Right renal pelvis (tissue), 4 donors: ENCODE results near the gene SERP2. TPM values are rescaled to one million over a fixed set of nuclear protein-coding genes. Genes with fewer than 3 reads are reported as not detected.

Experiments used
- DNase-seq, 4 donors: peaks; one replicate each; pipeline ENCODE4 v3.0.0-alpha.2; 2013; ENCODE audit warnings: low read depth in 4 of 4, low spot score in 3 of 4, missing footprints in 1 of 4
- polyA plus RNA-seq, 4 donors: library from polyadenylated mRNA; unstranded; fragments of 120-200 nt; gene quantifications; one replicate each; pipeline ENCODE4 v1.2.1, GENCODE V29; 2013; ENCODE audit not compliant: insufficient read length in 4 of 4

The SERP2 gene
- polyA plus RNA-seq, 4 donors, result 9.9 to 10.5 (median 10.2) TPM

DNA sequence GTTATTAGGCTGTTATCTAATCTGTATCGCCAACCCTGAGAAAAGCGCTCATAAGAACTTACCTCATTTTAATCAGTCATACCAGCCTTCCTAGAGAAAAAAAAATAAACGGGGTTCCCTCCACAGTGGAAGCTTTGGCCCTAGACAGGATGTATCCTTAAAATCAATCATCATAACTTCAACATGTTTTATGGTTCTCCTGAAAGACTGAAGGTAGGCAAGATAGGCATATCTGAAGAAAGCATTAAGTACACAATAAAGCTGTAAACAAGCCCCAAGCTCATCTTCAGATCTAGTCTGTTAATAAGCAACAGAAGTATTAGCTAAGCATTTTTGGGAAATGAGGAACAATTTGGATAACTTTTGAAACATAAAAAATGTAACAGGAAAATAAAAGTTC, 18.7 kb upstream of the SERP2 start:
- no peak for DNase-seq

DNA sequence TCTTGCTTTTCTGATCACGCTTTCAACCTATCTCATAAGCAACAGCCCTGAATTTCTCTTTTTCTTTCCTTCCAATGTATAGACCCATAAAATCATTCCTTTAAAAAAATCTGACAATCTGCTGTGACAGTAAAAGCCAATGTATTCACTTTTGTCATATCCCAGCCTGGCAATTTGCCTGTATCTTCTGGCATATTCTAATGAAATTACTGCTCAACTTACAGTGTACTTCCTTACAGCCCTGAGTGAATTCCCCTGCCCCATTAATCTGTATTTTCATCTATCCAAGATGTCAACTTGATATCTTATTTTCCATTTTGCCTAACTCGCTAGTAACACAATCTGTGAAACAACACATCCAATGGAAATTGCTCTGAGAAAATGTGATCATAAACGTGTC, 18.0 kb upstream of the SERP2 start:
- no peak for DNase-seq

DNA sequence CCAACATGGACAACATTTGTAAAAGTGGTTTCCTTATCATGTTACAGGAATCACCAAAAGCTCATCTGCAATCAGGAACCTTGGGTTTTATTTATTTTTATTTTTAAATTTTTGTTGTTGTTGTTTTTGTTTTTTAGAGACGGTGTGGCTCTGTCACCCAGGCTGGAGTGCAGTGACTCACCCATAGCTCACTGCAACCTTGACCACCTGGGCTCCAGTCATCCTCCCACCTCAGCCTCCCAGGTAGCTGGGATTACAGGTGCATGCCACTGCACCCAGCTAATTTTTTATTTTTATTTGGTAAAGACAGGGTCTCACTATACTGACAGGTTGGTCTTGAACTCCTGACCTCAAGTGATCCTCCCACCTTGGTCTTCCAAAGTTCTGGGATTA, 13.6 kb upstream of the SERP2 start:
- DNase-seq, result no peak

DNA sequence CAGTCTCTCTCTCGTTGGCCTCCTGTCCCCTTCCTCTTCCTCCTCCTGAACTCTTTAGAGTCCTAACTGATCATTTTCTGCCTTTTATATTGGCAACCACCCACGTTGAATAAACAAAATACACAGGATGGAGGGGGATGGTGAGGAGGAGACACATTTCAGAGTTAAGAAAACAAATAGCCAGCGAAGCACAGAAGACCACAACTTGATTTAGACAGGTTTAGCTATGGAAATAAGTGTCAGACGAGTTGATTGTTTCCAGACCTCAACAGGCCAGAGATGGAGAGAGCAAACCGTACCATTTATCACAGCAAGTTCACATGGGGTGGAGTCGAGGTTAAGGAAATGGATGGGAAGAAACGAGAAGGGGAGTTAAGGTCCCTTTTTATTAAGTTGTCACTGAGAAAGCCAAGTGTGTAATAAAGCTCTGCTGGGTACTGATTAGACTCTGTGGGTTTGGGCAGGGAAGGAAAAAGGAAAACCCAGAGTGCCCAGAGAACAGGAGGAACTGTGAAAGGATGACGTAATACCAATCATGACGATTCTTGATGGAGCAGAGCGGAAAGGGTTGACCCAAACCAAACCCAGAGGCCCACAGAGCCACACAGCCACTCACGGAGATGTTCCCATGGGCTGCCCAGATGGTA, 11.1 kb upstream of the SERP2 start:
- no peak for DNase-seq

DNA sequence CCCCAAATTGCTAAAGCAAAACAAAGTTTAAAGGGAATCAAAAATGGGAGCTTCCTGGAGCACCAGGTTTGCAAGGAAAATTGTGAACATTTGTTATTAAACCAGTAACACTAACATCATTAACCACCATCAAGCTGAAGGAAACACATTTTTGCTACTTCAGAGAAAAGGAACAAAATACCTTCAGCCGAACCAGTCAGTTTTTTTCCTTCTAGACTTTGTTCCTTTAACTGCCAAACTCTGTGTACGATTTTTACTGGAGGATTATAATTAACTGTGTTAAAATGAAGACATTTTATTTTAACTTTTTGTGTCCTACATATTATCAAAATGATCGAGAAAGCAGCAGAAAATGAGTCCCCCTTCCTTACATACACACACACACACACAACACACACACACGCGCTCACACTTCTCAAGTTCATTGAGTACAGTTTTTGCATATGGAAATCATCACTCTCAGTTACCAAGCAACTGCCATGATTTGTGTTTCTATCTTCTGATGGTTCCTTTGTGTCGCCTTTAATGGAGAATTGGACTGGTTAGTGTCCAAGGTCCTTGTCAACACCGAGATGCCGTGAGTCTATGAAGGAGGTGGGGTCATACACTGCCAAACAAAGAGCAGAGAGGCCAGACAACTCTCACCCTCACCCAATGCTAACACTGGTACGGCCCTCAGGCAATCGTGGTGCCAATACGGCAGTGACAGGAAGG, 9.8 kb upstream of the SERP2 start:
- no peak for DNase-seq

DNA sequence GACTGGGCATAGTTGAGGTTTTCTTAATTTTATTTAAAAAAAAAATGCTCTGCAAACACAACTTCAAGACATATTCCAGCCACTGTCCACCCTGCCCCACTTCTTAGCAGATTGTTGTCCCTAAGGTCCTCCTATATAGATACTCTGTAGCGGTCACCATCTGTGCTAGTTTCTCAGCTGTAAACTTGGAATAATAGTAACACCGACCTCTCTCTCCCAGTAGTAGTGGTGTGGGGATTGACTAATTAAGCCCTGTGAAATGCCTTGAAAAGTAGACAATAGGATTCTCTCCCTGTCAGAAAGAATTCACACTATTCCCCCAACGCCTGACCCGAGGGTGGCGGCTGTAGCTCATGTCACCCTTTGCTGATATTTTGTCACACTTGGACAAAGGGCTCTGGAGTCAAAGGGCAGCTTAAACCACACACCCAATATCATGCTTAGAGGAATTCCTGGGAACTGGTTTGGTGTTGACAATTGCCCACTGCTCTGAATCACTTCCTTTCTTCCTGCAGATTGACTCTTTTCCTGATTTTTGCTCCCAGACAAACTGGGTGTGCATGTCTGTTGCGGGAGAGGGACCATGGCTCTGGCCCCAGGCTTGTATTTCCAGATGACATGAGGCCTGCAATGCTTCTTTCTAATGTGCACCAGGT, 9.2 kb upstream of the SERP2 start:
- DNase-seq, result no peak

DNA sequence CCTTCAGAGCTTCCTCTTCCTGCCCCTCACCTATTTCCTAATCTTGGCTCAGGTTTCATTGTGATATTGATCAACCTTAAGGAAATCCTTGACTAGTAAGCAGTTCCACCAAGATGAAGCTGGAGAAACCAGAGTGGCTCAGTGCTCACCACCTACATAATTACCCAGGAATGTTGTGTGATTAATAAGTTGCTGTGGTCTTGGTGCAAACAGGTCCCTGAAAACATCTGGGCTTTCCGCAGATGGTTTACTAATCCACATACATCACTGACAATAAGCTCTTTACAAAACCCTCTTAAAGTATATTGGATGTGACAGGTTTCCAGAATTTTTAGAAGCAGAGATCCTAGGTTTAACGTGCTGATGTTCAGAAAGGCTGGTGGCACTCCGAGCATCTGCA, 8.6 kb upstream of the SERP2 start:
- DNase-seq, result no peak

DNA sequence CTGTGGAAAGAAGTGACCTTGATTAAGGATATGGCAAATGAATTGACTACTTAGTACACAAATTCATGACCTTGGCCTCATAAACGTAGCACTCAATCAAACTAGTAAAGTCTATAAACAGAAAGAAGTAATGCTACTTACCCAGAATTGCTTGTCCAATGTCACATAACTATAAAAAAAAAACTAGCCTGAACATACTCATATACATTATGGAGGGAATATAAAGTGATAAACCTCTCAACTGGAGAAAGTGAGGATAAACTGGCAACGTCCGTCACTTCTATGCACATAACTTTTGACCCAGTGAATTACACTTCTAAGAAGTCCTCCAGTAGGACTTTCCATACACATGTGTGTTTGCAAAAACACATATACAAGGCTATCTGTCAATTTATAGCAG, 7.7 kb upstream of the SERP2 start:
- DNase-seq, result no peak

DNA sequence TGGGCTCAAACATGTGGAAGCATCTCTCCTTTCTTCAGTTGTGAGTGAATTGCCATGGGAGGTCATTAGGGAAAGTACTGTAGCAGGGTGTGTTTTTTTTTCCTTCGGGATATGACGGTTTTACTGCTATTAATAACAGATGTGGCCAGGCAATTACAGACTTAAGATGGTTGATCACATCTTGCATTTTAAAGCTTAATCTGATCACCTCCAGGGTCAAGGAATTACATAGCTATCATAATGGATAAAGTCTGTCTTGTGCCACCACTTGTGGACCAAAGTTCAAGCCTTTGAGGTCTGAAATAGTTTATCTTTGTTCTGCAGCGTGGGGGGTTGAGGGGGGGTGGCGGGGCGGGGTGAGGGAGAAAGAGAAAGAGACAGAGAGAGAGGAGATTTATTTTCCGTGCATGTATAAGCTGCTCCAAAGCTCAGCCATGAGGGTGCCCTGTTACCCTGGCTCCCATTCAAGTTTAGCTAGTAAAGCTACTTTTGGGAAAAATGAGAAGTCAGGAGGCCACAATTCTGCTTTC, 5.5 kb upstream of the SERP2 start:
- DNase-seq, result no peak

DNA sequence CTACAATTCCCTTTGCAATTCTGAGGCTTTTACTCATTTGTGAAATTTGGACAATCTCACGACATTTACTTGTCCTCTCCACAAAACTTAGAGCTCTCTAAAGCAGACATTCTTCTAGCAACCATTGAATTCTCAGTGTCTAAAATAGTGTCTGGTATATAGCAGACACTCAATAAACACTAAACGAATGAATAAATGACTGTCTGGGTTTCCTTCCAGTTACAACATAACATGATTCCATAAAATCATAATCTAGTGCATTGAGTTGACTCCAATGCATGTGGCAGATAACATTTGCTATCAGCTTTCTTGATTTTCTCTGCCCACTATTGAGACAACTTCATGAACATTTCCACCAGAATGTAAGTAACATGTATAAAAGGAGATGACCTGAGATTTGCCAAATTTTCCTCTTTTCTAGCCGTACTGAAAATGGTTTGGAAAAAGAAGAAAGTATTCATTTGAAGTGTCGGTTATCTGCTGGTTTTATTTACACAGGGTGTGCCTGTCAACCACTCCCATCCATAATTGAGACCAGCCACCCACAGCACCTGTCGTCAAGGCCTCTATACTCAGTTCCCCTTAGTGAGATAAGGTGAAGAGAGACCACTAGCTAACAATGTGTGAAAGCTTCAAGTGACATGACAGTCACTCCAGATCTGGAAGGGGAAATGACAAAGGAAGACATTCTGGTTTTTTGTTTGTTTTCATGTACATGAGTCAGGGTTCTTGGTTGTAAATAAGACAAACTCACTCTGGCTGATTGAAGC, 4.8 kb upstream of the SERP2 start:
- DNase-seq, result no peak

DNA sequence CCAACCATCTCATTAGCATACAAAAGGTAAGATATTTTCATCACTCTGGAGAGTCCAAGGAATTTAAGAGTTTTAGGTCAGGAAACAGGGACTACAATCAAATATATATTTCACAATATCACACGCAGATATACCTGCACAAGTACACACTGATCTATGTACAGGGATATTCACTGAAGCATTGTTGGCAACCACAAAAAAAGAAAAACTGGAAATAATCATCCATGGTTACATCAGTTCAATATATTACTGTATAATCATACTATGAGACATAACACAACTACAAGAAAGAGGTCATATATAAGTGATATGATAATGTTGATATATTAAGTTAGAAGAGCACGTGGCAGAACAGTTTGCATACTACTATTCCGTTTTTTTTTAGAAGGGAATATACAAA, 2.2 kb upstream of the SERP2 start:
- no peak for DNase-seq

DNA sequence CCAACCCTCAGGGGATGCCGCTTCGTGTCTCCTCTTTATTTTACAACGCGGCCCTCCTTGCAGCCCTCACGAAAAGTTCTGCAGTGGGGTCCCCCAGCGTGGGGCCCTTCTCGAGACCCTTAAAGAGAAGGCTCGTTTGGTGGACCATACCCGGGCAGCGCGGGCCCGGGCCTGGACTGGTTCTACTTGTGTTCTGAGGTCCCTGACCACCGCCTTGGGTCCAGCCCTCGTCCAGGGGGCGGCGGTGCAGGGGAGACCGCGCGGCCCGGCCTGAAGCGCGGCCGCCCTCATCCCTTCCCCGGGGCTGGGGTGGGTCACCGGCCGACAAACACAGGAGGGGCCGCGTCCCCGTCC, 400 bp upstream of the SERP2 start:
- DNase-seq, result no peak

DNA sequence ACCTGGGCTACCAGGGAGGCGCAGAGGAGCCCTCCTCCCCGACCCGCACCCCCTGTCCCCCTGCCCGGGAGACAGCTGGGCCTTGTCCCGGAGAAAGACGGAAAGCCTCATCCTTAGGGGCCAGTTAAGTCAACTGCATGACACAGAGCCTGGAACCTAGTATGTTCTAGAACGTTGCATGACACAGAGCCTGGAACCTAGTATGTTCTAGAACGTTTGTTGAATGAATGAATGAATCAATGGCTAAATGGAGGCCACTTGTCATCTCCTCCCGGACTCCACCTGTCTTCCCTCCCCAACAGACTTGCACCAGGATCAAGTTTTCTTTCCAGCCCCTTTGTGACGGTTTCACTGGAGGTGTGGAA, 706 bp downstream of the SERP2 start:
- no peak for DNase-seq

DNA sequence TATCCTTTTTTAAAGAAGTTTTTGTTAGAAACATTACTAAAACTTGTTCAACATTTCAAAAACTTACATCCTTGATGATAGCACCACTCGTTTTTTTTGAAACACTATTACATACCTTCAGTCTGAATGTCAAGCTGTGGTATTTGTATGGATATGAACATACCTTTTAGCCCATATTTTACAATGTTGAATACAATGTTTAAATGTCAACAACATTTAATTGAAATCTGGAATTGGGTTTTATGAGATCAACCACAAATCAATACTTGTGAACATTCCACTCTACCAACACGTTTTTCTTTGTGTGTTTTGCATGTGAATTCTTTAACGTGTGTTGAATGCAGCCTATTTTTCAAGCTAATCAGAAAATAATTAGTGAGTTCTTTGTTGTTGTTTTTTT, 4.7 kb downstream of the SERP2 start:
- DNase-seq, result no peak

DNA sequence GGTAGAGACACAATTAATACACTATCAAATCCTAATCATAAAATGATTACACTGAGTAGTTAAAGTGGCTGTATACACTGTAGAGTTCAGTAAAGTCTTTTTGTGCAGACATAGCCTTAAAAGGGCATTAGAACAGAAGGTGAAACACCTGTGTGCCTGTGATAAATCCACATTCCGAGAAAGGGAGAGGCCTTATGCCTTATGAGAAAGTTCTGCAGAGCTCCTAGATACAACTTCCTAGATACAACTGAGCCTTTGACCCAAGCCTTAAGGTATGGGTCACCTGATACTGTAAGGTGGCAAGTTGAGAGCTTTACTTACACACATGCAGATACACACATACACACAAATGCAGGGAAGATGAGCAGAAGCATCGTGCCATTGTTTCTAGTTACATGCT, 6.3 kb downstream of the SERP2 start:
- no peak for DNase-seq

DNA sequence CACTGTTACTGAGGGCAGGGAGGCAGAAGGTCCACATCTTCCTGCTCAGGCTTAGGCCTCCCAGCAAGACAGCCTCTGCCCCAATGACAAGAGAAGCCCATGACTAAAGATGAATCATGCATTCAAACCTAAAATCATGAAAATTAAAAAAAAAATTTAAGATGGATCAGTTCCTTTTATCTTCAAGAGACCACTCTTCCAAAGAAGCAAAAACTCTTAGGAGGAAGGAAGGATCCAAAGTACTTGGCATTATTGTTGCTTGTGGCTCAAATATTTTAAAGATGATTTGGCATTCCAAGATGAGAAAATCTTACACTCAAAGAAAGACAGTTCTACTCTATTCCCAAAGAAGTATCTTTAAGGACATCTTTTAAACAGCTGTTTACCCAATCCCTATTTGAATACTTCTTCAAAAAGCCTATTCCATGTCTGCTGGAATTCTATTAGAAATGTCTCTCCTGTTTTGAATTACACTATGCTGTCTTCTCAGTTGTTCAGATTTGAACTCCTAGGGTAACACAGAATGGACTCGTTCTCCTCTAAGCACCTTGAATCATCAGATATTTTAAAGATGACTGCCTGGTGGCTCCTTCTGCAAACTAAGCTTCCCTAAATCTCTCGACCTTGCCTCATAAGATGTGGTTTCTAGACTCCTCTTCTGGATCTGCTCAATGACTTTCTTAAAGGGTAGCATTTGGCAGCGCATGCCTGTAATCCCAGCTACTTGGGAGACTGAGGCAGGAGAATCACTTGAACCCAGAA, 7.0 kb downstream of the SERP2 start:
- DNase-seq, result no peak

DNA sequence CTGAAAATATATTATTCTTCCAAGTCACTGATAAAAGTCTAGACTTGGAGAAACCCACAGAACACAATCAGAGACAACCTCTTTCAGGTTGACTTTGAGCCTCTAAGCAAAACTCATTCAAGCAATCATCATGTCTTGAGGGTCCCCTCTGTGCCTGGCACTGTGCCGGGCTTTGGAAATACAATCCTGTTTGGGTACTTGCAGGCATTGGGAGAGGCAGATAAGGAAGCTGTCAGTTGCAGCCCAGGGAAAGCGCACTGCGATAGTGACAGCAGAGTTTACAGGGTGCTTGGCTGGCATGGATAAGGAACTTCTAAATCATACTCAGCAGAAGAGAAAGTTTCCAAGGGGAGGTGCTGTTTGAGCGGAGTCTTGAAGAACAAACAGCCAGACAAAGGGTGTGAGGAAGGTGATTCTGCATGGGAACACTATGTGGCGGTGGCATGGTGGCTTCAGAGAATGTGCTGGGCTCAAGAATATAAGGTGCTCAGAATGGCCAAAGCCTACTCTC, 9.1 kb downstream of the SERP2 start:
- DNase-seq, result no peak

DNA sequence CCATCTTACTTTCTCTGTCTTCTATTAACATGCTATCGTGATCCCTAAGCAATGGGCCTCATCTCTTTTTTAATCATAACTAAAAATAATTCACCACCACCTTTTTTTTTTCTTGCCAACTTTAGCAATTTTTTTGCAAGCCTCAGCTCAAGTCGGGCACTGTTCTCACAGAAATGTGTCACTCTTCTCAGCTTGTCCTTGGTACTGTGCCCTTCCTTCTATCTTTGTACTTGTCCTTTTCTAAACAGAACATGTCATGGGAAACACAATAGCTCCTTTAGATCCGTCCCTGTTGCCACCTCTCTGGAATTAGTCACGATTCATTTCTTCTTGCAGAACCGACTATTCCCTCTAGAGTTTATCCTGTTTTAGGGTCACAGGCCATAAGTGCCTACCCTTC, 10.3 kb downstream of the SERP2 start:
- DNase-seq, result no peak

DNA sequence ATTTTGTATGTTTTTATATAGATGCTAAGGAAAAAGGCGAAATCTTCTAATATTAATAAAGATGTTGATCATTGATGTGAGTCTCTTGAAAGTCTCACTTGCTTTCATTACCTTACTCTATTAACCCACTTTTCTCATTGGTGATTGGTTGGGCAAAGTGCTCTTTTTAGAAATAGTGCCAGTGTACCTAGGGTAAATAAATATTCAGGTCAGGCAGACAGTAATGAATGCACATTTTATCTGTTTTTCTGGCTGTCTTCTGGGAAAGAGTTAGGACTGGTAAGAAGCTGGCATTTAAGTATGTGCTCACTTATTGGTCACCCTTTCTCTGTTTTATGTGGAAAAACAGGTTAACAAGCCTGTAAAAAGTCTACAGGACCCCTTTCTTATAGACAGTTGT, 11.2 kb downstream of the SERP2 start:
- DNase-seq, result no peak

DNA sequence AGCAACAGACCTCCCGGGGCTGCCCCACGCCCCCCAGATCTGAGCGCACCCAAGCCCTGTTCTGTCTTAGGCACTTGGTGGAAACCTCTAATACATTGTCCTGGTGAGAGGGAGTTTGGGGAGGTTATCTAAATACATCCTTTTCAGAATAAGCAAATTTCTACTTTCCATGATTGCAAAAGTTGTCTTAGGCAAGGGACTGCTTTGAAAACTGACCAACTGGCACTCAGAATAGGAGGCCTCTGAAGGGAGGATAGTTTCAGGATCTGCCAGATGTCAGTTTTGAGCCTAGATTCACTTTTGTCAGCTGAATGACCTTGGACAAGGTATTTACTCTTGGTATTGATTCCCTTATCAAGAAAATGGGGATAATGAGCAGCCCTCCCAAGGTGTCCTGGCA, 11.8 kb downstream of the SERP2 start:
- no peak for DNase-seq
